ENCODE data around the gene NDEL1.

DNA sequence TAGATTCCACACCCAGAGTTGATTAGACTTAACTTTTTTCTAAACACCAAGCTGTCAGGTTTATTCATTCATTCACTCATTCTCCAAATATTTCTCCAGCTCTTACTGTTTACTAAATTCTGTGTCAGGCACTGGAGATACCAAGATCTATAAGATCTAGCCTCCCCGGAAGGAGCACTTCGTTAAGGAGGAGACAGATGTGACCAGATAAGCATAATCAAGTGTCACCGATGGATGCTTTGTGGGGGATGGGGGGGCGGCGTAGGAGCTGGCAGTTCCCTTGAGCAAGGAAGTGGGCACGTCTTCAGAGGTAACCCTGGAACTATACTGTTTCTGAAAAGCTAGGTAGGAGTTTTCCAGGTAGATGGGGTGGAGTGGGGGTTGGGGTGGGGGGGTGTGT lies 48.8 kb upstream of the NDEL1 start:
- TF ChIP-seq TCF12 (IDR thresholded peaks at IDR 0.05; ENCODE audit: low read depth) (no peak), EP300 (IDR thresholded peaks at IDR 0.05; ENCODE audit: borderline replicate concordance) (no peak), TEAD4 (IDR thresholded peaks at IDR 0.05) (no peak), EGR1 (IDR thresholded peaks at IDR 0.05) (no peak), TAF1 (IDR thresholded peaks at IDR 0.05; ENCODE audit: low read depth) (no peak), NFIC (IDR thresholded peaks at IDR 0.05) (no peak)
- TF ChIP-seq, protein P1, sequence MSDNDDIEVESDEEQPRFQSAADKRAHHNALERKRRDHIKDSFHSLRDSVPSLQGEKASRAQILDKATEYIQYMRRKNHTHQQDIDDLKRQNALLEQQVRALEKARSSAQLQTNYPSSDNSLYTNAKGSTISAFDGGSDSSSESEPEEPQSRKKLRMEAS (IDR thresholded peaks at IDR 0.05), result no peak

All from Ishikawa (cell line).